ENCODE data around the gene GOLGA8H.
"Not testable (repeated sequence)": the region's sequence is repeated elsewhere in the genome, so short reads cannot be mapped to it uniquely, and the experiment has no call there.

Gene GOLGA8H

DNA sequence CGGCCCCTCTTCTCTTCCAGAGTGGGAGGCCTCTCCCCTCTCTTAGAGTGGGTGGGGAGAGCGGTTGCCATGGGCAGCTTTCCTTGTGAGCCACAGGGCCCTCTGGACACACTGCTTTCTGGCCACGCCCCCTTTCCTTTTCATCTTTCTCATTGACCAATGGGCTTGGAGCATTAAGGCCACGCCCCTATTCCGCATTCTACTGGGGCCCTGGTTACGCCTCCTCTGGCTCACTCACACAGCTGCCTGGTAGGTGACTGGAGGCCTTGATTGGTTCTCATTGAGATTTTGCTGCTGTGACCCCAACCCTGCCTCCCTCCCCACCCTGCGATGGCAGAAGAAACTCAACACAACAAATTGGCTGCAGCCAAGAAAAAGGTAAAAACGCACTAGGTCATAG lies at the start of gene GOLGA8H:
Gene GOLGA8H (plus strand): TSS at position 233 of the 400 bp plus-strand sequence. CDS start 98 bp downstream, at position 331.
- not testable (repeated sequence) for DNase-seq (ENCODE audit: low read depth in 2 of 2)

GRCh38 chr15:30566949-30567348 lies 36.9 kb upstream of the GOLGA8H start:
- DNase-seq (ENCODE audit: low read depth in 2 of 2) = not testable (repeated sequence)

DNA sequence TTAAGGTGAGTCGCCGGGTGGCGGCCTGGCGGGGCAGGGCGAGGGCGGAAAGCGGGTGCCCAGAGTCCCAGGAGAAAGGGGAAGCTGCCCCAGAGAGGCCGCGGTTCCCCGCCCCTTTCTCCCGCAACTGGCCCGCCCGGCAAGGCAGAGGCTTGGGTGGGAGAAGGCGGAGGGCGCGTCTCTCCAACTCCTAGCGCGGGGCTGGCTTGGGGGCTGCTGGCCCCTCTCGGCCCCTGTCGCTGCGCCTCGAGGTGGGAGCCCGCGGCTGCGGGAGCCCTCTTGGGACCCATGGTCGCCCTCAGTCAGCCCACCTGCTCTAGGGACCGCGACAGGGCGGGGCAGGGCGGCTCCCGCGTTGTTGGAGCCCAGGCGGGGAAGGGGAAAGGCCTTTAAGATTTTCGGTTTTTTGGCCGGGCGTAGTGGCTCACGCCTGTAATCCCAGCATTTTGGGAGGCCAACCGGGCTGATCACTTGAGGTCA lies 30.8 kb upstream of the GOLGA8H start:
- not testable (repeated sequence) for DNase-seq (ENCODE audit: low read depth in 2 of 2)

- not testable (repeated sequence) for DNase-seq (ENCODE audit: low read depth in 2 of 2)
Measured at GRCh38 chr15:30579394-30579970, 24.3 kb upstream of the GOLGA8H start.

DNA sequence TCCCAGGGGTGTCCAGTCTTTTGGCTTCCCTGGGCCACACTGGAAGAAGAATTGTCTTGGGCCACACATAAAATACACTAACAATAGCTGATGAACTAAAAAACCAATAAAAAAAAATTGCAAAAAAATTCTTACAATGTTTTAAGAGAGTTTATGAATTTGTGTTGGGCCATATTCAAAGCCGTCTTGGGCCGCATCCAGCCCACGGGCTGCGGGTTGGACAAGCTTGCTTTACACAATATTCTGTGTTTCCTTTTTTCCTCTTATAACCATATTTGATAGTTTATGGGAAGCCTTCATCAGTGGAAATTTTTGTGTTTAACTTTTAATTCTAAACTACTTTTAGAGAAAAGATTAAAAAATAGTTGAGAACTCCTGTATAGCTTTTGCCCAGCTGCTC lies 23.1 kb upstream of the GOLGA8H start:
- not testable (repeated sequence) for DNase-seq (ENCODE audit: low read depth in 2 of 2)

GRCh38 chr15:30598953-30599352 lies 4.9 kb upstream of the GOLGA8H start:
- not testable (repeated sequence) for DNase-seq (ENCODE audit: low read depth in 2 of 2)

DNA sequence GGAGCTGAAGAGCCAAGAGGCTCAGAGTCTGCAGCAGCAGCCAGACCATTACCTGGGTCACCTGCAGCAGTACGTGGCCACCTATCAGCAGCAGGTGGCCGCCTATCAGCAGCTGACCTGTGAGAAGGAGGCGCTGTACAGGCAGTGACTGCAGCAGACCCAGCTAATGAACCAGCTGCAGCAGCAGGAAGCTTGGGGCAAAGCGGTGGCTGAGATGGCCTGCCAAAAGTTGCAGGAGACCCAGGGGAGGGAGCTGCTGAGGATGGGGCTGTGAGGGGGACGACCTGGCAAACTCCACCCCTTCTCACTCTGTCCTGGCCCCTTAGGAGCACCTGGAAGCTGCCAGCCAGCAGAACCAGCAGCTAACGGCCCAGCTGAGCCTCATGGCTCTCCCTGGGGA lies 8.4 kb downstream of the GOLGA8H start:
- DNase-seq (ENCODE audit: low read depth in 2 of 2) = not testable (repeated sequence)

GRCh38 chr15:30621342-30621741 lies 17.5 kb downstream of the GOLGA8H start:
- DNase-seq (ENCODE audit: low read depth in 2 of 2) = not testable (repeated sequence)

- peak; percentile 81 to 90 for DNase-seq (ENCODE audit: low read depth in 2 of 2)
Measured at GRCh38 chr15:30625436-30626193, 21.8 kb downstream of the GOLGA8H start, which contains the start of gene ARHGAP11B. Gene ARHGAP11B, plus strand, starts transcription at chr15:30626128.

DNA sequence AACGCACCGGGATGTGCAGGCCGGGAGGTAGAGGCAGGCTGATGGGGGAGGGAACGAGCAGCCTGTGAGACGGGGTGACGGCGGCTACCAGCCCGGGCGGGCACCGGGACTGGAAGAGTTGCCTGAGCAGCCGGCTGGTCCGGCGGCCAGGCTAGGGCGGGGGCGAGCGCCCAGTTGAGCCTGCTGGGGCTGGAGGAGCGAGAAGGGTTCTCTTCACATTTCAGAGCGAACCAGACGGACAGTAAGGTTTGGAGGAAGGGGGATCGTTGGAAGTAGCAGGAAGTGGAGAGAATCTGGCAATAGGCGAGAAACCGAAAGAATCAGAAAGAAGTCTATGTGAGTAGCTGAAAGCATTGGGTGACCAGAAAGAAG lies 22.4 kb downstream of the GOLGA8H start:
- DNase-seq (ENCODE audit: low read depth in 2 of 2) = not testable (repeated sequence)

GRCh38 chr15:30626632-30627031 lies 22.8 kb downstream of the GOLGA8H start:
- DNase-seq (ENCODE audit: low read depth in 2 of 2) = not testable (repeated sequence)

DNA sequence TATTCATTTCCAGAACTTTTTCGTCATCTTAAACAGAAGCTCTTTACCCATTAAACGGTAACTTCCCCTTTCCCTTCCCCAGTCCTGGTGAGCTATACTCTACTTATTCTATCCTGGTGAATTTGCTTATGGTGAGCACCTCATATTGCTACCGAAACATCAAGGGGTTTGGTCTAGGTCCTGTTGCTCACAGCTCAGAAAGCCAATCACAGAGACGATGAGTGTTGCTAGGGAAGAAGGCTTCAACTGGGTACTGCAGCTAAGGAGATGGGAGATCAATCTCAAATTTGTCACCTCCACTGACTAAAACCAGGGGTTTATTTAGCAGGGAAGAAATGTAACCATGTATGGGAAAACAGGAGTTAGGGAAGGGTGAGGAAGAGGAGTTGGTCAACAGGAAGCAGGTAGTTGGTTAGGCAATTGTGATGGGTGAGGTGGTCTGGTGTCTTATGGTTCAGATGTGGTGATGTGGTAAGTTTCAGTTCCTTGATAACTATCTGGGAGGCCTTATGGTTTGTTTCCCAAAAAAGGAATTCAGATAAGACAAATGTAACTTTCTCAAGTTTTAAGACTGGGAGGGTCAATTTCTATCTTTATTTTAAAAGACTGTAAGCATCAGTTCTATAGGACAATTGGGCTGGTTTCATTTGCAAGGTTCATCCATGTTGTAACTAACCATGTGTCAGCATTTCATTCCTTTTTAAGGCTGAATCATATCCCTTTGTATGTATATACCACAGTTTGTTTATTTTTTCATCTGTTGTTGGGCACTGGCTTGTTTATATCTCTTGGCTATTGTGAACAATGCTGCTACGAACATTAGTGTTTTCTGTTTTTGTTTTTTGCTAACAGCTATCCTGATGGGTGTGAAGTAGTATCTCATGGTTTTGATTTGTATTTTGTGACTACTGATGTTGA lies 46.4 kb downstream of the GOLGA8H start:
- DNase-seq (ENCODE audit: low read depth in 2 of 2) = no peak

- DNase-seq (ENCODE audit: low read depth in 2 of 2) = not testable (repeated sequence)
Measured at GRCh38 chr15:30661154-30661553, 57.3 kb downstream of the GOLGA8H start.
